Endothelial cell of umbilical vein (primary cell): ENCODE data around the gene SLC12A6.
"Not testable (repeated sequence)": the region's sequence is repeated elsewhere in the genome, so short reads cannot be mapped to it uniquely, and the experiment has no call there.

Source experiments
- EZH2 ChIP-seq: IDR thresholded peaks from 2 replicates; pipeline ENCODE4 v1.6.1; 2012; ENCODE audit warnings: borderline replicate concordance, low read depth, mild to moderate bottlenecking, moderate library complexity, low read length, inconsistent platforms; ENCODE audit not compliant: severe bottlenecking
- GATA2 ChIP-seq: IDR thresholded peaks from 2 replicates; pipeline ENCODE4 v1.7.0; 2011; ENCODE audit warnings: low read depth, mild to moderate bottlenecking, moderate library complexity, mixed read lengths, low read length; ENCODE audit not compliant: insufficient read length, insufficient read depth
- JUN ChIP-seq: IDR thresholded peaks from 2 replicates; pipeline ENCODE4 v1.6.1; 2011; ENCODE audit warnings: borderline replicate concordance, low read depth; ENCODE audit not compliant: insufficient read length, insufficient read depth
- MYC ChIP-seq: IDR thresholded peaks from one replicate; pipeline ENCODE4 v1.6.1; 2011; ENCODE audit warnings: mild to moderate bottlenecking, low read depth, low read length
- POLR2A ChIP-seq: IDR thresholded peaks from 2 replicates; pipeline ENCODE4 v1.6.1; 2012; ENCODE audit warnings: low read depth, mild to moderate bottlenecking, control low read depth, low read length
- TF ChIP-seq, protein P1 (sequence below), 2 donors: IDR thresholded peaks; 1 replicate in 1 of 2; 2 replicates in 1 of 2; pipeline ENCODE4 v1.5.1; 2011; ENCODE audit warnings: low read length in 2 of 2, mild to moderate bottlenecking in 2 of 2, moderate library complexity in 2 of 2, control low read depth in 1 of 2, inconsistent platforms in 1 of 2, low read depth in 1 of 2; ENCODE audit not compliant: insufficient read depth in 1 of 2; ENCODE audit errors: extremely low read depth in 1 of 2
- TF ChIP-seq, protein P2 (sequence below): IDR thresholded peaks from 2 replicates; pipeline ENCODE4 v1.6.1; 2011; ENCODE audit not compliant: insufficient read depth, insufficient read length

DNA sequence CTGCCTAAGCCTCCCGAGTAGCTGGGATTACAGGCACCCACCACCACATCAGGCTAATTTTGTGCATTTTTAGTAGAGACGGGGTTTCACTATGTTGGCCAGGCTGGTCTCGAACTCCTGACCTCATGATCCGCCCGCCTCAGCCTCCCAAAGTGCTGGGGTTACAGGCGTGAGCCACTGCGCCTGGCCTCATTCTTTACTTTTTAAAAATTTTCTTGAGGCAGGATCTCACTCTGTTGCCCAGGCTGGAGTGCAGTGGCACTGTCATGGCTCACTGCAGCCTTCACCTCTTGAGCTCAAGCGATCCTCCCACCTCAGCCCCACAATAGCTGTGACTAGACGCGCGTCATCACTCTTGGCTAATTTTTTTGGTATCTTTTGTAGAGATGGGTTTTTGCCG, 15.4 kb upstream of the SLC12A6 start:
- not testable (repeated sequence) for TF ChIP-seq GATA2, POLR2A, EZH2, JUN, MYC
- TF ChIP-seq, protein P1, sequence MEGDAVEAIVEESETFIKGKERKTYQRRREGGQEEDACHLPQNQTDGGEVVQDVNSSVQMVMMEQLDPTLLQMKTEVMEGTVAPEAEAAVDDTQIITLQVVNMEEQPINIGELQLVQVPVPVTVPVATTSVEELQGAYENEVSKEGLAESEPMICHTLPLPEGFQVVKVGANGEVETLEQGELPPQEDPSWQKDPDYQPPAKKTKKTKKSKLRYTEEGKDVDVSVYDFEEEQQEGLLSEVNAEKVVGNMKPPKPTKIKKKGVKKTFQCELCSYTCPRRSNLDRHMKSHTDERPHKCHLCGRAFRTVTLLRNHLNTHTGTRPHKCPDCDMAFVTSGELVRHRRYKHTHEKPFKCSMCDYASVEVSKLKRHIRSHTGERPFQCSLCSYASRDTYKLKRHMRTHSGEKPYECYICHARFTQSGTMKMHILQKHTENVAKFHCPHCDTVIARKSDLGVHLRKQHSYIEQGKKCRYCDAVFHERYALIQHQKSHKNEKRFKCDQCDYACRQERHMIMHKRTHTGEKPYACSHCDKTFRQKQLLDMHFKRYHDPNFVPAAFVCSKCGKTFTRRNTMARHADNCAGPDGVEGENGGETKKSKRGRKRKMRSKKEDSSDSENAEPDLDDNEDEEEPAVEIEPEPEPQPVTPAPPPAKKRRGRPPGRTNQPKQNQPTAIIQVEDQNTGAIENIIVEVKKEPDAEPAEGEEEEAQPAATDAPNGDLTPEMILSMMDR (IDR thresholded peaks at IDR 0.05; ENCODE audit: extremely low read depth in 1 of 2, insufficient read depth in 1 of 2, low read depth in 1 of 2, low read length in 2 of 2), result not testable (repeated sequence)
- TF ChIP-seq, protein P2, sequence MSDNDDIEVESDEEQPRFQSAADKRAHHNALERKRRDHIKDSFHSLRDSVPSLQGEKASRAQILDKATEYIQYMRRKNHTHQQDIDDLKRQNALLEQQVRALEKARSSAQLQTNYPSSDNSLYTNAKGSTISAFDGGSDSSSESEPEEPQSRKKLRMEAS, result not testable (repeated sequence)
